ENCODE measurements around the gene ATF7IP2. TPM values are rescaled to one million over a fixed set of nuclear protein-coding genes. Genes with fewer than 3 reads are reported as not detected.
"Not testable (repeated sequence)": the region's sequence is repeated elsewhere in the genome, so short reads cannot be mapped to it uniquely, and the experiment has no call there.

Gene ATF7IP2
- total RNA-seq, 6 donors from 2014 or later: 4.2 to 13.6 (median 10.2) TPM

GRCh38 chr16:10453159-10453510 is 67.3 kb downstream of the ATF7IP2 start:
- no peak for ATAC-seq (ENCODE audit: low FRiP score in 2 of 2)
- no peak for TF ChIP-seq POLR2AphosphoS5 (IDR thresholded peaks at IDR 0.05)
- no peak for TF ChIP-seq POLR2A (IDR thresholded peaks at IDR 0.05)
- TF ChIP-seq EP300 (IDR thresholded peaks at IDR 0.05): no peak
- no peak for TF ChIP-seq CTCF (IDR thresholded peaks at IDR 0.05)
- DNase-seq: no peak
- peaks cover 0 to 35% (median 7%) of the 10 kb centered on the region in 4 donors for H3K36me3 ChIP-seq
- H3K27me3 ChIP-seq: no peaks in the 10 kb centered on the region
- no peaks in the 10 kb centered on the region for H3K4me1 ChIP-seq
- no peak overlapping the region for H3K27ac ChIP-seq
- 98% methylated on average over 6 of the region's 6 CpGs; no CpG with 5 or more reads in 1 of the 2 donors for WGBS, 2 donors
- peaks cover 7 to 23% (median 17%) of the 10 kb centered on the region in 4 donors for H3K9me3 ChIP-seq
- no peak overlapping the region for H3K4me3 ChIP-seq

GRCh38 chr16:10465821-10466220 is 80.0 kb downstream of the ATF7IP2 start:
- Histone ChIP-seq H3K27me3 (no peaks in the 10 kb centered on the region), H3K9me3 (no peaks in the 10 kb centered on the region), H3K4me3 (no peak overlapping the region), H3K36me3 (peaks cover 0 to 37% (median 11%) of the 10 kb centered on the region in 4 donors), H3K27ac (no peak overlapping the region), H3K4me1 (no peaks in the 10 kb centered on the region)
- no peak for TF ChIP-seq CTCF (IDR thresholded peaks at IDR 0.05)
- TF ChIP-seq POLR2AphosphoS5 (IDR thresholded peaks at IDR 0.05): no peak
- TF ChIP-seq EP300 (IDR thresholded peaks at IDR 0.05): no peak
- TF ChIP-seq POLR2A (IDR thresholded peaks at IDR 0.05): no peak
- 96 to 99% methylated on average over 2 of the region's 2 CpGs for WGBS, 2 donors
- ATAC-seq (ENCODE audit: low FRiP score in 2 of 2) (no peak), DNase-seq (no peak)

- DNase-seq (no peak), ATAC-seq (ENCODE audit: low FRiP score in 2 of 2) (no peak)
- Histone ChIP-seq H3K4me1 (no peaks in the 10 kb centered on the region), H3K27me3 (no peaks in the 10 kb centered on the region), H3K27ac (no peak overlapping the region), H3K9me3 (no peaks in the 10 kb centered on the region), H3K36me3 (peaks cover 0 to 32% (median 11%) of the 10 kb centered on the region in 4 donors), H3K4me3 (no peak overlapping the region)
- no peak for TF ChIP-seq POLR2A (IDR thresholded peaks at IDR 0.05)
- no peak for TF ChIP-seq POLR2AphosphoS5 (IDR thresholded peaks at IDR 0.05)
- TF ChIP-seq EP300 (IDR thresholded peaks at IDR 0.05): no peak
- no peak for TF ChIP-seq CTCF (IDR thresholded peaks at IDR 0.05)
- WGBS, 2 donors: 90 to 98% methylated on average over 2 of the region's 2 CpGs
Observed at GRCh38 chr16:10466313-10466712, 80.5 kb downstream of the ATF7IP2 start.

GRCh38 chr16:10466861-10467260 is 81.0 kb downstream of the ATF7IP2 start:
- DNase-seq (no peak), ATAC-seq (ENCODE audit: low FRiP score in 2 of 2) (no peak)
- Histone ChIP-seq H3K36me3 (peaks cover 0 to 32% (median 11%) of the 10 kb centered on the region in 4 donors), H3K9me3 (no peaks in the 10 kb centered on the region), H3K4me3 (no peak overlapping the region), H3K27ac (no peak overlapping the region), H3K4me1 (no peaks in the 10 kb centered on the region), H3K27me3 (no peaks in the 10 kb centered on the region)
- no peak for TF ChIP-seq CTCF (IDR thresholded peaks at IDR 0.05)
- no peak for TF ChIP-seq EP300 (IDR thresholded peaks at IDR 0.05)
- no peak for TF ChIP-seq POLR2A (IDR thresholded peaks at IDR 0.05)
- no peak for TF ChIP-seq POLR2AphosphoS5 (IDR thresholded peaks at IDR 0.05)

- H3K27me3 ChIP-seq; ATAC-seq (ENCODE audit: low FRiP score in 2 of 2); DNase-seq; H3K4me3 ChIP-seq; H3K27ac ChIP-seq; H3K9me3 ChIP-seq; H3K4me1 ChIP-seq: not testable (repeated sequence)
- whole genome bisulfite sequencing, 2 donors: 100% methylated on average over 1 of the region's 1 CpG
- peaks cover 0 to 33% (median 8%) of the 10 kb centered on the region in 4 donors for H3K36me3 ChIP-seq
Observed at GRCh38 chr16:10476636-10477035, 90.8 kb downstream of the ATF7IP2 start.
